HG02943 (cell line): ENCODE data around the gene STOX2.

Source experiments
- ATAC-seq: cut with Tn5 transposase; IDR thresholded peaks from one replicate; pipeline ENCODE4 v1.9.1; 2021; ENCODE audit warnings: mild to moderate bottlenecking, low read depth, moderate library complexity; ENCODE audit not compliant: unreplicated experiment

Gene STOX2

DNA sequence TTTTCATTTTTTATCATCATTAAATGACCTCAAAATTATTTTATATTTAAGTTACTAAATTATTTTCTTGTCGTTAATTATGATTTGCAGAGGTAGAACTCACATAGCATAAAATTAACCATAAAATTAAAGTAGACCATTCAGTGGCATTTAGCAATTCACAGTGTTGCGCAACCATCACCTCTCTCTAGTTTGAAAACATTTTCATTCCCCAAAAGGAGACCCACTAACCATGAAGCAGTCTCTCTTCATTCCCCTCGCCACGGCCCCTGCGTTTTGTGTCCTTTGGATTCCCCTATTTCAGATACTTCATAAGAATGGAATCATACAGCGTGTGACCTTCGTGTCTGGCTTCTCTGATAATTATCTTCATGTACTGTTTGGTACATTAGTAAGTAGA, 157.7 kb downstream of the STOX2 start:
- no peak for ATAC-seq

DNA sequence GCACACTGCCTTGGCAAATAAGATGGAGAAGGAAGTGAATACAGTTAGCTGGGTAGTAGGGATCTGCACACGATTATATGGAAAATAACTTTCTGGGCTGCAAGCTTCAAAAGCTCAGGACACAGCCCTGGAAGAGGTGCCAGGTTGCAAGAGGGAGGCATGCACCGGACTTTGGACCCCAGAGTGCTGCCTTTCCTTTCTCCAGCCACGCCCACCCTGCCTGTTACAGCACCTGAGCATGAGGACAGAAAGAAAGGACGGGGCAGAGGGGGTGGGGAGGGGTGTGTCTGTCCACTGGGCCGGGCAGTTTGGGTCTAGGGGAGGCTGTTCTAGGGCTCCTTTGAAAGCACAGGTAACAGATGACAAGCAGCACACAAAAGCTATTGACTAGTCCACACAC, 159.8 kb downstream of the STOX2 start:
- ATAC-seq: no peak

DNA sequence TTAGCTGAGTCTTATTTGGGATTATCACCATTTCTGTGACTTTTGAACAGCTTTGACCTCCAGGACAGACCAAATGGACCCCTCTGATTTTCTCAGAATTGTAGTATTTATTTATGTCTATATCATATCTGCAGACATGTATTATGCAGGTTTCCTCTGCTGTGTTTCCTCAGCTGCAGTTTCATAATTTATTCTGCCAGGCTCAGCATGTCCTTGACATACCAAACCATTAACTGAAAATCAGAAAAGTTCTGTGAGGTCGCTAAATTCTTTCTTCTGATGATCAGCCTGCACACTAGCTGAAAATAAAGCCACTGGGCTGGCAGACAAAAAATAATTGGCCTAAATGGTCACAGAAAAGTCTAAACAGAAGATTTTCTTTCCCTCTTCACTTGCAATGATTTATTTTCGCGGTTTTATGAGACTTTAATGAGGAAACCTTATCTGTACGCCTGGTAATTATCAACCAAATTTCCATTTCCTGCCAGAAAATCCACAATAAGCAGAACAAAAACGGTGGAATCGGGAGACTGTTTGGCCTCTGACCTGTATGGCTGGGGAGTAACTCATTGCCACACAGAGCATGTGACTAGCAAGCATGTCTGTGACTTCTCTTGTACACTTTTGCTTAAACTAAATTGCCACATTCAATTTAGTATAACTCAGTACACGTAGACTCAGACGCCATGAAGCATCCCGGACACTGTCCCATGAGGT, 161.6 kb downstream of the STOX2 start:
- no peak for ATAC-seq

DNA sequence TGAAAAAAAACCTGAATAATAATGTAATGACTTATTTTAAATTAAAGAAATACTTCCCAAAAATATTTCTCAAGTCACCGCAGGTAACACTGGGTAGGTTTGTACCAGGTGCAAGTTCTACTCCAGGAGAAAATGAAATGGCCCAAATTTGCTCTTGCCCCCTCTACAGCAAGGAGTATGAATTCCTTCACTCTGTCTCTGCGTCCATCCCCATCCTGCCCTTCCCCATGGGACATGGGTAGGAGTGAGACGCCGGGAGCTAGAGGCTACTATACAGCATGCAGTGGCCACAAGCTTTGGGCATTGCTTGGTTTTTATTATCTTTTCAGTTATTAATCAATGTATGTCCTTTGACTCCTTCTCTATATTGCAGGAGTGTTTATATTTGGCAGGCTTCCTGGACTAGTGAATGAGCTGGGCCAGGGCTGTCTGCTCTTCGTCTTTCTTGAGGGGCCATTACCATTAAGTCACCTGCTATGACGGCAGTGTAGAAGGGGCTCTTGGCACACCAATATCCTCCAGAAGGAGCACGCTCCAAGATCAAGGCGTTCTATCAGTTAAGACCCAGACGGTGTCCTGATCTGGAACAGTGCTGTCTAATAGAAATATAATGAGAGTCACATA, 162.9 kb downstream of the STOX2 start:
- no peak for ATAC-seq
